NCI-H1930 (cell line): ENCODE data around the gene TCF3.
A peak's percentile ranks its signal among the peaks of the same experiment; 100 is the strongest.

Experiments used
- DNase-seq, 2 experiments: peaks; one replicate each; lab custom pipeline; 2025; lab: John Stamatoyannopoulos, UW

TCF3 gene

DNA sequence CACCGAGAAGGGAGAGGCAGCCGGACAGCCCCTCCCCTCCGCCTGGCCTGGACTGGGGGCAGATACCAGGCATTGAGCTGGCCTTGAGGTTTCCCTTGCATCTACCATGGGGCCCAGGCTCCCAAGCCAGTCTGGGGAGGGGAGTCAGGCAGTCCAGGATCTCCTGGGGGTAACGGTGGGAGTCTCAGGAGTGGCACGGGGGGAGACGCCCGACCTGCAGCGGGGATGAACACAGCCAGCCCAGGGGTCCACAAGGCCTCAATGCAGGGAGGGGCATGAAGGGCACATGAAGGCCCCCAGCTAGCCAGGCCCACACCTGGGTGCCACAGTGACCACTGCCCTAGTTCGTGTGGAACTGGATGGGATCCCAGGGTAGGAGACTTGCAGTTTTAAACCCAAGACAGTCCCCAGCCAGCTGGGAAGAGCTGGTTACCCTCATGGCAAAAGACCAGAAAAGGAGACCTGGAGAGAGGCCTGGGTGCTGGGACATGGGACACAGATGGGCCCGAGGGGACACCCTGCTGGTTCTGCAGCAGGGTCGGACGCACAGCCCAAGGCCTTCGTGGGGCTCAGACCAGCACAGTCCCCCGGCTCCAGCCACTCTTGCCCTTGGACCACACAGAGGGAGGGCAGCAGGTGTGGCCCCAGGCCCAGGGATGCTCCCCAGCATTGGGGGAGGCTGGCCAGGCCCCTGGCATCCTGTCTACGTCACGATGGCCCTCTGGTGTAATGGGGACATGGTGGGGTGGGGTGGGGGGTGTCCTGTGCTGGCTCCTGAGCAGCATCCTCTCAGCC is 42.5 kb downstream of the TCF3 start:
- no peak for DNase-seq

DNA sequence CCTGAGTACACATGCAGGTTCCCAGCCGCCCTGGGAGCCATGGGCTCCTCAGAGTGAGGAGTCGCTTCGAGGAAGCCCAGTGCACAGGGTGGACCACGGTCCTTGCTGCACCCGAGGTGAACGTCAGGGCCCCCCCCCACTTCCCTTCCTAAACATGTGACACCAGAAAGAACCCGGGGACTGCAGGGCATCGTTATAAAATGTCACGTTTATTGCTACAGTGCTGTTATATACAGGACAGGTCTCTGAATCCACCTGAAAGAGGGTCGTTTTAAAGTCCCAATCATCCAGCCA is 43.4 kb downstream of the TCF3 start:
- no peak for DNase-seq

DNA sequence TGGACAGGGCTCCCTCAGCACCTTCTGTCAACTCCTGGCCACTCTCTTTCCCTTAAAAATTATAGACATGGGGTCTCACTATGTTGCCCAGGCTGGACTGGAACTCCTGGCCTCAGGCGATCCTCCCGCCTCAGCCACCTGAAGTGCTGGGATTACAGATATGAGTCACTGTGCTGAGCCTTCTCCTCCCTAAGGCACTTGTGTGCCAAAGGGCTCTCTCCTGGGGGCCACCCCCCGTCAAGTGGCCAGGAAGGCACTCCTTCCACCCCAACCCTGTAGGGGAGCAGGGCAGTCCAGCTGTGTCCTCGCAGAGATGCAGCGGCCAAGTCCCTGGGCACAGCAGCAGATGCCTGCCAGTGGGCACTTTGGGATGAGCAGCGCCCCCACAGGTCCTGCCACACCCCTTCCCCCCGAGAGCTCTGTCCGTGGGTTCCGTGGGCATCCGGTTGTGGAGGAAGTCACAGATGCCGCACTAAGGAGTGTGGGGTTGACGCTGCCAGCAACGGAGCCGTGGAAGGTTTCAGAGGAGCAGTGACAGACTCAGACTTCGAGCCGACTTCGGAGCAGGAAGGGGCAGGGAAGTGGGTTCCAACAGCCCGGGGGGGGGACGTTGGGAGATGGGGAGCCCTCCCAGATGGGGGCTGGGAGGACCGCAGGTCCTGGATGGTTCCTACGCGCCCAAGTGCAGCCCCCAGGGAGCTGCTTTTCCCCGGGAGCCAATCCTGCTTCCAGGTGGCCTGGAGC is 43.9 kb downstream of the TCF3 start:
- DNase-seq: no peak

DNA sequence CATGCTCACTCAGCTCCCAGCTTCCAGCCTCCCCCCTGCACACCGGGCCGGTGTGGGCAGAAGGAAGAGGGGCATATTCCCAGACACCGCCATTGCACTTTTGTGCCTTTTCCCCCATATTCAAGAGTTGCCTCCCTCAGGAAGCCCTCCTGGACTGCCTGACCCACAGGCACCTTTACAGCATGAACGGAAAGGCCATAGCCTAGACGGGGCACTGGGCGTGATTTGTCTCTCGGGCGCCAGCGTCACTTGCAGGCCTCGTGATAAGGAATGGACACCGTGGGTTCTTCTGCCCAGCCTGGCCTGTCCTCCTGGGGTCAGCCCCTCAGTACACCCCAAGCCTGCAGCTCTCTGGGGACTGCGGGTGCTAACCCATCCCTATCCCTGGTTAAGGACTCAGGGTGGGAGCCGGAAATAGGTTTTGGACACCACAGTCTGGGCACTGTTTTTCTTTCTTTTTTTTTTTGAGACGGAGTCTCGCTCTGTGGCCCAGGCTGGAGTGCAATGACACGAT is 46.2 kb downstream of the TCF3 start:
- DNase-seq: no peak

DNA sequence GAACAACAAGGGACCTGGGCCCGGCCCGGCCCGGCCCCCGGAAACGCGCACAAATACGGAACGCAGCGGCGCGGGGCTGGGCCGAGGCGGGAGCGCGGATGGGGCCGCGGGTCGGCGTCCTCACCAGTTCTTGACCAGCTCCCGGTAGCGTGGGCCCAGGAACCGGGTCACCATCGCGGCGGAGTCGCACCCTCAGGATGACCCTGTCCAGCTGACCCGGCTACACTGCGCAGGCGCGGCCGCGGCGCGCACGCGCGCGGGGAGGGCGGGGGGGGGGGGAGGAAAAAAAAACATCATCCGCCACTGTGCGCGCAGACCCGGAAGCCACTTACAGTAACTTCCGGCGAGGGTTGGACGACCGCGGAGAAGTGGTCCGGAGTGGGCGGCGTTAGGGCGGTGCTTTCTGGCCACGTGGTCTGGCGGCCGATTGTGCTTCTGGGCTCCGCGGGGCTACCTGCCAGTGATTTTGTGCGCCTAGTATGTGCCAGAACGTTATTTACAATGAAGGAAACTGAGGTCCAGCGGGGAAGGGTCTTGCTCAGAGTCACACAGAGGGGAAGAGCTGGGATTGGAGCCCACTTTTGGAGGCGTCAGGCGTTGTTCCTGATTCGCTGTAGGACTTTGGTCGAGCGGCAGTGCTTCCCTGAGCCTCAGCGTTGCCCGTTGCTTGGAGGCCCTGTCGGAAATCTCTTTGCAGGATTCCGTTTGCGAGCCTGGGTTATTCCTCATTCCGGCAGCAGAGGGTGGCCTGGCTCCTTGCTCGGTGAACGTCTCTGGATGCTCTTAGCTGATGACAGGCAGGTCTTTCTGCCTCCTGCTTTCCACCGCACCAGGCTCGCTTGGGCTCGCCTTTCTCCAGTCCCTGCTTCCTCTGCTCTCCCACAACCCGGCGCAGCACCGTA is 46.9 kb downstream of the TCF3 start, which contains the start of gene UQCR11:
TSS of gene UQCR11 (minus strand) at position 227 of the 902 bp plus-strand sequence. CDS start at position 174, 53 bp downstream.
- DNase-seq: peak; percentile 86 to 88

DNA sequence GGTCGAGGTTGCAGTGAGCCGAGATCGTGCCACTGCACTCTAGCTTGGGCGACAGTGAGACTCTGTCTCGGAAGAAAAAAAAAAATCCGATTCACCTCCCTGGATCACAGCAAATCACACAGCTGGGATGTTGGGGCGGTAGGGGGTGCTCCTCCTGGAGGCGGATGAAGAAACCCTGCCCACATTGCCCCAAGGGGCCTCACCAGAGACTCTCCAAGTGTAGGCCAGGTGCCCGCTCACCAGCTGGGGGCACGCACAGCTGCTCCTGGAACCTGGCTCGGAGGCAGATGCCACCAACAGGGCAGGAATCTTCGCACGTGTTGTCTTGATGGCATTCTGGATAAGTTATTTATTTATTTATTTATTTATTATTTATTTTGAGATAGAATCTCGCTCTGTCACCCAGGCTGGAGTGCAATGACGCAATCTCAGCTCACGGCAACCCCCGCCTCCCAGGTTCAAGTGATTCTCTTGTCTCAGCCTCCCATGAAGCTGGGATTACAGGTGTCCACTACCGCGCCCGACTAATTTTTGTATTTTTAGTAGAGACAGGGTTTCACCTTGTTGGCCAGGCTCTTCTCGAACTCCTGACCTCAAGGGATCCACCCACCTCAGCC is 50.2 kb downstream of the TCF3 start:
- DNase-seq: no peak

DNA sequence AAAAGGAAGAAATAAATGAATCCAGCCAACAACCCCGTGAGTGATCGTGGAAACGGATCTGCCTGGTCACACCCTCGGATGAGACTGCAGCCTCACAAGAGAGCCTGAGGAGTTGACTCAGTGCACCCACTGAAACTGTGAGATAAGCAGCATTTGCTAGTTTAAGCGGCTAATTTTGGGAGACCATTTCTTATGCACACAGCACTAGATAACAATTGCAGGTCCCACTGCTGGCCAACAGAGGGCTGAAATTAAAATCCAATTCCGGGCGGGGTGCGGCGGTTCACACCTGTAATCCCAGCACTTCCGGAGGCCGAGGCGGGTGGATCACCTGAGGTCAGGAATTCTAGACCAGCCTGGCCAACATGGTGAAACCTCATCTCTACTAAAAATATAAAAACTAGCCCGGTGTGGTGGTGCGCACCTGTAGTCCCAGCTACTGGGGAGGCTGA is 50.8 kb downstream of the TCF3 start:
- no peak for DNase-seq

DNA sequence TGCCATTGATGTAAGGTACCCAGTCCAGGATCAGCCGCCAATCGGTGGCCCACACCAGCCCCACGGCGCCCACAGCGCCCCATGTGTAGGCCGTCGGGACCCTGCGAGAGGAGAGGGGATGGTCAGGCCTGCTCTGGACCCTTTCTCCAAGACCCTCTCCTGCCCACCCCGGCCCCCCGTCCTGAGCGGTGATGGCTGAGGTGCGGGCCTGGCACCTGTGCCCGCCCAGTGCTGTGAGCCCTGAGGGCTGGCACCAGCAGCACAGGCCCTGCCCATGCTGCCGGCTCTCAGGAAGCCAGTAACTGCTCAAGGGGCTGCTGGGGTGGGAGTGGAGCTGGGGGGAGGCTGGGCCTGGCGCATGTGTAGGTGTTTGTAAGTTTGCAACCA is 53.0 kb downstream of the TCF3 start:
- DNase-seq: no peak

DNA sequence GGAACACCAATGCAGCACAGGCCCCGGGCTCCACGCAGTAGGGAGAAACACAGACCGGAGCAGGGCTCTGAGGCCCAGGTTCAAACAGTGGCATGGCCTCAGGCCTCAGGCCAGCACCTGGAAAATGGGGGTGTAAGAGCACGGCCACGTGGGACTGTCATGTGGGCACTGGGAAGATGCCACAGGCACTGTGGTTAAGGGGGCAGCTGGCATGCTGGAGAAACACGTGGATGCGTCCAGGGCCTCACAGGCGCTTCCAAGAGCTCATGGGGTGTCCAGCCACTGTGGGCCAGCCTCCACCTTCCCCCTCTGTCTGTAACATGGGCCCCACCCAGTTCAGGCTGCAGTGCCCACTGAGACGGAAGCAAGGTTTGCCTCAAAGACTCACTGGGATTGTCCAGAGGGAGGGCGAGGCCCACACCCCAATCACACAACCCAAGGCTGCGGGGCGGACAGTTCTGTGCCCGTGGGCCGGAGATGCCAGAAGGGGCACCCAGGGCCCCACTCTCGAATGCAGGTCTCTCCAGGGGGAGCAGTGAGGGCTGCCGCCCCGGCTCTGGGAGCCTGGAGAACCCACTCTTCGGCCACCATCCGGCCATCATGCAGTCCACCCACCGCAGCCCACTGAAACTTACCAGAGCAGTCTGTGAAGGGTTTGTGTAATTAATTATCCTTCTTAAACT is 53.5 kb downstream of the TCF3 start:
- DNase-seq: no peak

DNA sequence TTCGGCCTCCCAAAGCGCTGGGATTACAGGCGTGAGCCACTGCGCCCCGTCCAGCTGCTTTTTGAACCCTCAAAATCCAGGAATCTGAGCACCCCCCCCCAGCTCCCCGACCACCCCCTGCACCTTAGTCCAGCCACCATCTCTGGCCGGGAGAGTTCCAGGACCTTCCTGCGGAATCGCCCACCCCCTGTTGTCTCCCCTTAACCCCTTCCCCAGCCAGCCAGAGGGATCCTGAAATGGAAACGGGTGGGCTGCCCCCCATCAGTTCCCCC is 59.0 kb downstream of the TCF3 start:
- no peak for DNase-seq

DNA sequence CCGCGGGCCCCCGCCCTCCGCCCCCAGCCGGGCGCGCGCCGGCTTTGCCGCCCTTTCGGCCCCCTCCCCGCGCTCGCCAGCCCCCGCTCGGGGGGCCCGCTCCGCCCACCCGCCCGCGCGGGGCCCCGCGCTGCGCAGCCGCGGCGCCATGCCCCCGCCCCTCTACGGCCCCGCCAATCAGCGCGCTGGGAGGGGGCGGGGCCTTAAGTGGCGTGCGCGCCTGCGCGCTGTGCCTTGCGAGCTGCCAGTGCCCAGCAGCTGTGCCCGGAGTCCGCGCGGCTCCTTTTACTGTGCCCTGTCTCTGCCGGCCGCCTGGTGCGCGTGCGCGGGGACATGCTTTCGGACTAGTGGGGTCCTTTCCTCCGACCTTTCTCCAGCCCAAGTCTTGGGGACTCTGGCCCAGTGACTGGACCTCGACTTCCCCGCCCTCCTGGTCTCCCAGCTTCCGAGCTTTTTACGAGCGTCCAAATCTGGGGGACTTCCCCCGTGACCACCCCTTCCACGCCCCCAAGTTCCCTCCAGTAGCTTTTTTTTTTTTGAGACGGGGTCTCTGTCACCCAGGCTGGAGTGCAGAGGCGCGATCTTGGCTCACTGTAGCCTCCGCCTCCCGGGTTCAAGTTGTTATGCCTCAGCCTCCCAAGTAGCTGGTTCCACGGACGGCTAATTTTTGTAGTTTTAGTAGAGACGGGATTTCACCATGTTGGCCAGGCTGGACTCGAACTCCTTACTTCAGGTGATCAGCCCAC is 59.5 kb downstream of the TCF3 start, which contains the start of gene MBD3:
TSS of gene MBD3 (minus strand) at position 111 of the 746 bp plus-strand sequence. CDS start 234 bp downstream, outside the sequence.
- DNase-seq: peak; percentile 67 to 92

DNA sequence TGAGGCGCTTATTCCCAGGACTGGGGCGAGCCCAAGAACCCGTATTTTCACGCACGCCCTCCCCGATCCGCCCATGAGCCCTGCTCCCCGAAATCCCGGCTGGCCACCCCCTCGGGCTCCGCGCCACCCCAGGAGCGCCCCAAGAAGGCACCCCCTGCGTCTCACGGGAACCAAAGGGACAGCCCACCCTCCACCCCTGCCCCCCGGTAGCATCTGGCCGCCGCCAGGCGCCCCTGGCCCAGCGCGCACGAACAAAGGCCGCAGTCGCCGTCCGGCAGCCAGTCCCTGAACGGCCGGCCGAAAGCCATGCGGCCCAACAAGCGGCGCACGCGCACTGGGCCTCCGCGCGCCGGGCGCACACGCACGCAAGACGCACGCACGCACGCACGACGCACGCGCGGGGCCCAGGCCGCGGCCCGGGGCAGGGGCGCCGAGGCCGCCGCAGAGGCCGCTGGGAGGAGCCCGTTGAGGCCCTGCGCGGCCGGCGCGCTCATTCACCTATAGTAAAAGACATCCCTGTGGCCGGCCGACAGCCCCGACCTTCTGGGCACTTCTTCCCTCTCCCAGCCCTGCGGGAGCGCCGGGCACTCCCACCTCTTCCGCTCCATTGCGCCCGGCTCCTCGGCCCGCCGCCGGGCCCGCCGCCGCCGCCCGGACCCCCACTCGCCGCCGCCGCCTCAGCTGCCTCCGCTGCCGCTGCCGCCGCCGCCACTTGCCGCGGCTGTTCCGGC is 60.2 kb downstream of the TCF3 start:
- peak; percentile 73 to 84 for DNase-seq

DNA sequence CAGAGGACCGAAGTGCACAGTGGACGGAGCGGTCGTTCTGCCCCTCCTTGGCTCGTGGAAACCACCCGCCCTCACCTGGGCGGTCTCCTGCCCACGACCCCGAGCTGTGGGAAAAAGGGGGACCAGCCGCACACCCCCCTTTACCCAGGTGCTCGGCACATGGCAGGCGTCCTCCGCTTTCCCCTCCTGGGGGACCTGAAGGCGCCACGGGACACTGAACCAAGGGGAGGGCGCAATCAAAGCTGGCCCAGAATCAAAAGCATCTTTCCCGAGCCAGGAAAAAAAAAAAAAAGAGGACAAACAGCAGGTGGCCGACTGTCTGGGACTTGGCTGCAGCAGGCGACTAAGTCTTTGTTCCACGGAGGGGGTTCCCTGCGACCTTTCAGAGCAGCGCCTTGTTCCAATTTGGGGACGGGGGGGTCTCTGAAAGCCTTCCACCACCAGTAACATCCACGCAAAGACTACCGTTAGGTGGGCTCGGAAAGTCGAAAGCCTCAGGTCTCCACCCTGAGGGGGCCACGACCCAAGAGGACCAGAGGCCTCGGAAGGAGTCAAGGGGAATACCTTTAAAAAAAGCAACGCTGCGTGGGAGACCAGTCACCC is 60.9 kb downstream of the TCF3 start:
- DNase-seq: no peak

DNA sequence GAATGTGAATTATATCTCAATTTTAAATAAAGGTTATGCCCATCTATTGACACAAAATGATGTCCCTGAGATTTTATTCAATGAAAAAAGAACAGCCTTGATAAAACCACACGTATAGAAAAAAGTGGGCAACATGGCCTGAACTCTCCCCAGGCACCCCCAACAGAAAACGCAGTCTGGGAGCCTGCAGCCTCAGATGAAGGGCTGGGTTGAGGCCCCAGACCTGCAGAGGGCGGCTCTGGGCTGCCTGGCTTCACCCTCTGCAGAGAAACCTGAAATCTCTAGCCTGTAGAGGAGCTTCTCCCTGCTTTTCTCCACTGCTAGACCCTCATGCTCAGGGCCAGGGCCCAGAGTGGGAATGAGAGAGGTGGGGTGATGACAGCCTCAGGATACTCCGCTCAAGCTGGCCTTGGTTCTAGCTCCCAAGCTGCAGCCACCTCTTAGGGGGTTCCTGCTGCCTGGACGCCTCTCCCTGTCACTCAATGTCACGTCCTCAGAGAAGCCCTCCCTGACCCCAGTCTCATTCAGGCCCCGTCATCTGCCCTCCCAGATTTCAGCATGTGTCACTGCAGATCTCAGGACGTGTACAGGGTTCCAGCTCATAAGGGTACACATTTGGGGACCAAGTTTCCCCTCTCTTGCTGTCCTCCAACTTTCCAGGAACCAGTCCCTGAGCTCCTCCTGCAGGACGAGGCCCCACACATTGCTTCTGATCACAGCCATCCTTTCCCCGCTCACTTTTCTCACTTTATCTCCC is 61.6 kb downstream of the TCF3 start:
- DNase-seq: no peak

DNA sequence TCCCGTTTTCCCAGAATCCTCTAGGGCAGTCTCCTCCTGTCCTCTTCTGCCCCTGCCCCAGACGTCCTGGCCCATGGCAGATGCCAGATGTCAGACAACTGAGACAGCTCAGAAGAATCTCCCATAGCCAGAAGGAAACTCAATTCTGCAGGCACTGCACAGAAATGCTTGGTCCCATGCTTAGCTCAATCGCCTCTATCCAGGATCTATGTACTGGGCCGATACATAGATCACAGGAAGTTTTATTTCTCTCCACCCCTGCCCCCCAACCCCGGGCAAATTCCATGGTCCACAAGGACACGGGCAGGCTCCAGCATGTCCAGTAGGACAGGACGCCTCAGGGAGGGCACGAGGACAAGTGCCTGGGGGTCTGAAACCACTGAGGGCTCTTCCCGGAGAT is 64.5 kb downstream of the TCF3 start:
- DNase-seq: no peak

DNA sequence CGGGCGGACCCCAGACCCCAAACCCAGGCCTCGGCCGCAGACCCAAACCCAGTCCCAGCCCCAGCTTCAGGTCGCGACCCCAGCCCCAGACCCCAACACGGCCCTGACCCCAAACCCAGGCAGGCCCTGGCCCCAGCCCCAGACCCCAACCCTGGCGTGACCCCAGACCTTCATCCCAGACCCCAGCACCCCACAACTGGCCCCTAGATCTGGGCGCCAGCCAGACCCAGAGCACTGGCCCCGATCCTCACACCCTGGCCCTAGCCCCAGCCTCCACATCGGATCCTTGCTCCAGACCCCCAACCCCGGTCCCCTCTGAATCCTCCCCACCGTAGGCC is 67.2 kb downstream of the TCF3 start:
- no peak for DNase-seq

DNA sequence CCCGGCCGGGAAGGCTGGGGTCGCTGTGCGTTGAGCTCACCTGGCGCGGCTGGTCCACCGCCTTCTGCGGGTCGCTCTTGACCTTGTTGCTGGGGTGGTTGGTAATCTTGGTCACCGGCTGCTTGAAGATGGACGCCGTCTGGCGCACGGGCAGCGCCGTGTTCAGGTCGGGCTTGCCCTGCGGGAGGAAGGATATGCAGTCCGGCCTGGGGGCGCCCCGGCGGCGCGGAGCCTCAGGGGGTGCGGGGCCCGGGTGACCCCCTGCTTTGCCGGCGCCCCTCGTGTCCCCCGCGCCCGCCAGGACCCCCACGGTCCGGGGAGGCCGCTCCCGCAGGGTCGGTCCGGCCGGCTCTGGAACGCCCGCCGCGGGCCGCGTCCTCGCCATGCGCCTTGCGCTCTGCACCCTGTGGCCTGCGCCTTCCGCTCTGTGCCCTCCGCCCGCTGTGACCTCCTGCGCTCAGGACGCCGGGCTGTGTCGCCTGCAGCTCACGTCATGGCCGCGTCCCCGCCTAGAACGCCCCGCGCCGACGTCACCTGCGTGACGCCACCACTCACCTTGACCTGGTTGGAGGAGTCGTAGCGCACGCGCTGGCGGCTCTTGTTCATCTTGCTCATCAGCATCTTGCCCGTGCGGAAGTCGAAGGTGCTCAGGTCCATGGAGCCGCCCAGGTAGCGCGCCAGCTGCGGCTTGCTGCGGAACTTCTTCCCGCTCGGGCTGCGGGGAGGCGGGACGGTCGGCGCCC is 67.7 kb downstream of the TCF3 start:
- no peak for DNase-seq

DNA sequence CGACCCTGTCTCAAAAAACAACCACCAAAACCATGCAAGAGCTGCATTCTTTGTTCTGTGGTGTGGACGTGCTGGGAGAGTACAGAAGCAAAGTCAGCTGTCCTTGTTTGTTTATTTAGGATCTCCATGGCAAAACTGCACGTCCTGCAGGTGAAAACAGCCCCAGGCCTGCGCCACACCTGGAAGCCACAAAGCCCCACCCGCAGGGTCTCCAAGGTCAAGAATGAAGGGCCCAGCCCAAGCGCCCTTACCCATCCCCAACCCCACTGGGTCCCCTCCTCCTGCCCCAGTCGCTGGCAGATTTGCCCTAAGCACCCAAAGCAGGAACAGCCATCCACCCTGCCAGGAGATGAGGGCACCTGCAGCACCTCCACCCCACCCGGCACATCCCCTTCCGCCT is 70.2 kb downstream of the TCF3 start:
- no peak for DNase-seq
